Activated naive CD4-positive, alpha-beta T cell treated with anti-CD3 and anti-CD28 coated beads, Interleukin-2, amount 50 U/mL, for 16 hours (primary cell): ENCODE results near the gene LIMS2.

Experiments used
- DNase-seq: peaks from one replicate; pipeline ENCODE4 v3.0.0-alpha.2; 2020

Gene LIMS2

GRCh38 chr2:127701193-127701650, 25.9 kb upstream of the LIMS2 start, which contains the start of gene SFT2D3:
SFT2D3 (plus strand) TSS chr2:127701497; CDS start chr2:127701529, 32 bp downstream.
- peak; percentile 89 for DNase-seq

GRCh38 chr2:127700527-127701192, 25.3 kb upstream of the LIMS2 start:
- DNase-seq, result no peak

- DNase-seq, result no peak
Measured at GRCh38 chr2:127698553-127699355, 23.4 kb upstream of the LIMS2 start.

GRCh38 chr2:127697482-127698180, 22.3 kb upstream of the LIMS2 start:
- DNase-seq, result no peak

GRCh38 chr2:127695491-127696472, 20.5 kb upstream of the LIMS2 start:
- peak; percentile 47 for DNase-seq

GRCh38 chr2:127694986-127695385, 19.7 kb upstream of the LIMS2 start:
- no peak for DNase-seq

- no peak for DNase-seq
Measured at GRCh38 chr2:127690696-127691095, 15.4 kb upstream of the LIMS2 start.

GRCh38 chr2:127688405-127688804, 13.1 kb upstream of the LIMS2 start:
- DNase-seq, result no peak

GRCh38 chr2:127685410-127686080, 10.2 kb upstream of the LIMS2 start:
- no peak for DNase-seq

GRCh38 chr2:127683757-127684156, 8.4 kb upstream of the LIMS2 start:
- DNase-seq, result no peak

- DNase-seq, result no peak
Measured at GRCh38 chr2:127683056-127683455, 7.7 kb upstream of the LIMS2 start.

- DNase-seq, result no peak
Measured at GRCh38 chr2:127681976-127682857, 6.9 kb upstream of the LIMS2 start.

- DNase-seq, result no peak
Measured at GRCh38 chr2:127681288-127681804, 6.0 kb upstream of the LIMS2 start.

GRCh38 chr2:127680706-127681287, 5.5 kb upstream of the LIMS2 start:
- no peak for DNase-seq

GRCh38 chr2:127679680-127680361, 4.5 kb upstream of the LIMS2 start:
- DNase-seq, result no peak

GRCh38 chr2:127678991-127679390, 3.7 kb upstream of the LIMS2 start:
- no peak for DNase-seq

GRCh38 chr2:127678531-127678930, 3.2 kb upstream of the LIMS2 start:
- no peak for DNase-seq

- no peak for DNase-seq
Measured at GRCh38 chr2:127676906-127677305, 1.6 kb upstream of the LIMS2 start.
